T follicular helper cell (primary cell): ENCODE measurements around the gene TUBB1.

Experiments used
- DNase-seq: peaks from one replicate; pipeline ENCODE4 v3.0.0-alpha.2; 2020; ENCODE audit warnings: low read depth

Gene TUBB1

GRCh38 chr20:59042796-59043631, 23.8 kb downstream of the TUBB1 start:
- peak; percentile 90 for DNase-seq

GRCh38 chr20:59043698-59044097, 24.5 kb downstream of the TUBB1 start:
- DNase-seq: no peak

- no peak for DNase-seq
These were observed 25.1 kb downstream of the TUBB1 start for GRCh38 chr20:59044295-59044694.

GRCh38 chr20:59044796-59045195, 25.6 kb downstream of the TUBB1 start:
- no peak for DNase-seq

- DNase-seq: no peak
These were observed 27.6 kb downstream of the TUBB1 start for GRCh38 chr20:59046862-59047261.

- no peak for DNase-seq
These were observed 28.9 kb downstream of the TUBB1 start for GRCh38 chr20:59047938-59048680.

- no peak for DNase-seq
These were observed 29.4 kb downstream of the TUBB1 start for GRCh38 chr20:59048681-59049030.

GRCh38 chr20:59050437-59050836, 31.2 kb downstream of the TUBB1 start:
- no peak for DNase-seq

- DNase-seq: no peak
These were observed 32.5 kb downstream of the TUBB1 start for GRCh38 chr20:59051666-59052185.

GRCh38 chr20:59055302-59055701, 36.1 kb downstream of the TUBB1 start:
- DNase-seq: no peak

GRCh38 chr20:59062081-59062480, 42.9 kb downstream of the TUBB1 start:
- no peak for DNase-seq

GRCh38 chr20:59063358-59064213, 44.4 kb downstream of the TUBB1 start:
- no peak for DNase-seq

GRCh38 chr20:59064214-59064722, 45.0 kb downstream of the TUBB1 start:
- DNase-seq: no peak

GRCh38 chr20:59068534-59068933, 49.3 kb downstream of the TUBB1 start:
- no peak for DNase-seq

GRCh38 chr20:59069026-59069425, 49.8 kb downstream of the TUBB1 start:
- DNase-seq: no peak

GRCh38 chr20:59071216-59071615, 52.0 kb downstream of the TUBB1 start:
- no peak for DNase-seq

- no peak for DNase-seq
These were observed 54.4 kb downstream of the TUBB1 start for GRCh38 chr20:59073582-59073981.

- no peak for DNase-seq
These were observed 55.2 kb downstream of the TUBB1 start for GRCh38 chr20:59074456-59074855.

- no peak for DNase-seq
These were observed 56.8 kb downstream of the TUBB1 start for GRCh38 chr20:59075934-59076508.
